Measurements from ENCODE around the gene TM9SF1.

The TM9SF1 gene

GRCh38 chr14:24177041-24177825, 18.0 kb downstream of the TM9SF1 start:
- no peak for DNase-seq

DNA sequence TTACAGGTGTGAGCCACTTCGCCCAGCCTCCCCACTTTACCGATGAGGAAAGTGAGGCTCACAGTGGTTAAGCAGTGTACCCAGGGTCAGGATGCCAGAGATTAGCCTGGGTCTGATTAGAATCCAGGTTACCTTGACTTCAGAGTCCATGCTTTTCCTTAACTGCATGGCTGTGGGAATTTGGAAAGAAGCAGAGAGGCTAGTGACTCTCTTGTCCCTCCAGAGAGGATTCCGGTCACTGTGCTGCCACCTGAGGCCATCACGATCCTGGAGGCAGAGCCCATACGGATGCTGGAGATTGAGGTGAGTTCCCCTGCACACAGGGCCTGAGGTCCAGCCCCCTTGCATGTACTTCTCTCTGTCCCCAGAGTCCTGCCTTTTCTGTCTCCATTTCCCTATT, 18.6 kb downstream of the TM9SF1 start:
- no peak for DNase-seq

DNA sequence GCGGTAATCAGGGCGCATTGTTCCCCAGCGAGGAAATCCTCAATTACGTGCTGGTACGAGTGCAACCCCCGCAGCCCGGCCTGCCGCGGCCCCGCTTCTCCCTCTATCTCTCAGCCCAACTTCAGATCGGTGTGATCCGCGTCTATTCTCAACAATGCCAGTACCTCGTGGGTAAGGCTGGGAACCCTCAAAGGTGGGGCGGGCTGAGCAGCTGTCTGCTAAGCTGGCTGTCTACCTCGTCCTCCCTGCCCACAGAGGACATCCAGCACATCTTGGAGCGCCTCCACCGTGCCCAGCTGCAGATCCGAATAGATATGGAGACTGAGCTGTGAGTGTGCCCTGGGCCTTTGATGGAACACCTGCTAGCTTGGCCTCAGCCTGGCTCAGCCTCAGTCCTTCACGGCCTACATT, 22.4 kb downstream of the TM9SF1 start:
- DNase-seq, result no peak

DNA sequence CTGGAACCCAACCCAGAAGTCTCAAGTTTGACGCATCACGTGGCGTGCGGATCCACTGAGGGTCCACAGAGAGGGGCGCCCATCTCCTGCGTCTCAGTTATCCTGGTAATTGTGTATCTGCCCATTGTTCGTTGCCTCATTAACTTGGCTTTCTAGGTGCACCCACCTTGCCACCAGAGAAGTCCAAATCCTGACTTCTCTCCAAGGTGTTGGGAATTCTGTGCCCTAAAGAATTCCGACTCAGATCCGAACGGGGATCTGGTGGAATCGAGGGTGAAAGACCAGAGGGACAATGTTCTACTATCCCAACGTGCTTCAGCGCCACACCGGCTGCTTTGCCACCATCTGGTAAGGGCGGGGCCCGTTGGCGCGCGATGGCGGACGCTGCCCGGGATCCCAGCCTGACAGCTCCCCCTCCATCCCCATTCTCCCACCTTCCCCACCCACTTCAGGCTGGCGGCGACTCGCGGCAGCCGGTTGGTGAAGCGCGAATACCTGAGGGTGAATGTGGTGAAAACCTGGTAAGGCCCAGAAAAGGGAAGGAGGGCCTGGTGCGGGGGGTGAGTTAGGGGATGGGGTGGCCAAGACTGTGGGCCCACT, 22.9 kb downstream of the TM9SF1 start:
- no peak for DNase-seq

DNA sequence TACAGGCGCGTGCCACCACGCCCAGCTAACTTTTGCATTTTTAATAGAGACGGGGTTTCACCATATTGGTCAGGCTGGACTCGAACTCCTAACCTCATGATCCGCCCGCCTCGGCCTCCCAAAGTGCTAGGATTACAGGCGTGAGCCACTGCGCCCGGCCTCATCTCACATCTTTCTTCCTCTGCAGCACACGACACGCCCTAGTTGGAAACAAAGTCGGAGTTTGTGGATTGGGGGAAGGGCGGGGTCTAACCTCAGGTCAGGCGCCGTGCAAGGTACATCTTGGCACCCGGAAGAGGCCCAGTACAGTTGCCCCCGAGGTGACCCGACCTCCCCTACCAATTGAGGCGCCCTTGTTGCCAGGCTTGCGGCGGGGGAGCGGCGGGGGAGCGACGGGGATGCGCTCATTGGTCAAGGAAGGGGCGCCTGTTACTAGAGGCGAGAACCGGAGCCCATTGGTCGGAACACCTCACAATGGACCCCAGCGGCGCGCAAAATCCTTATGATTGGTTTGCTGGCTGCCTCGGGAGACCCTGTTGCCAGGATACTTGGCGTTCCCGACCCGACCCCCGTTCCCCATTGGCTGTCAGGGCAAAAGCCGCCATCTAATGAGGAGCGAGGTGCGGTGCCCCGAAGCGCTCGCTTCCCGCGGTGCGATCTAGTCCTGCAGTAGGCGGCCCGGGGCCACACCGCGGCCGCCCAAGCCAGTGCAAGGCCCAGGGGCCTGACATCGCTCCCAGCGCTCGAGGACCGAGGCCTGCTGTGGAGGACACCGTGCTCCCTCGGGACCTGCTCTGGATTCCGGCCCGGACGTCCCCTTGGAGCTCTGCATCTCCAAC, 23.6 kb downstream of the TM9SF1 start, which contains the start of gene REC8:
REC8 (plus strand) TSS at position 659 of the 839 bp plus-strand sequence. CDS start 473 bp downstream, outside the sequence.
- DNase-seq, result peak; percentile 79 to 81

DNA sequence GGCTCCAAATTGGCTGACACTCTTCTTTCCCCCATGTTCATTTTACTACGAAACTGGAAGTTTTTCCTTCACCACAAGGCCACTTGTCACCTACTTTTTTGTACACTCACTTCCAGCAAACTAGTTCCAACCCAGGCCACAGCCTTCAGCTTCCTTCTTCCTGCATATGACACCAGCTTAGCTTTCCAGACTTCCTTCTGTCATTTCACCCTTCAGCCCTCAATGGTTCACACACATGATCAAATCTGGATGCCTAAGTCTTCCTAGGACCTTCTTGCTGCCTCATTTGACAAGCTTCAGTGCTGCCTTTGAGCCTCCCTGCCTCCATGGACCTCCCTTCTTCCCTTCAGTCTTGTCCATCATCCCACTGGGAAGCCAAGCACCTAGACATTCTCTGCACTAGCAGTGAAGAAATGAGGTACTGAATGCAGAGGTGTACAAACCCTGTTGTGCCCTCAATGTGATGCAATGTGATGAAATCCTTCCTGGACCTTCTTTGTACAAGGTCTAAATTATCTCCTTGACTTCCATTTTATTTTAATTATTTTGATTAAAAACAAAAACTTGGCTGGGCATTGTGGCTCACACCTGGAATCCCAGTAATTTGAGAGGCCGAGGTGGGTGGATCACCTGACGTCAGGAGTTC, 27.6 kb downstream of the TM9SF1 start:
- no peak for DNase-seq

DNA sequence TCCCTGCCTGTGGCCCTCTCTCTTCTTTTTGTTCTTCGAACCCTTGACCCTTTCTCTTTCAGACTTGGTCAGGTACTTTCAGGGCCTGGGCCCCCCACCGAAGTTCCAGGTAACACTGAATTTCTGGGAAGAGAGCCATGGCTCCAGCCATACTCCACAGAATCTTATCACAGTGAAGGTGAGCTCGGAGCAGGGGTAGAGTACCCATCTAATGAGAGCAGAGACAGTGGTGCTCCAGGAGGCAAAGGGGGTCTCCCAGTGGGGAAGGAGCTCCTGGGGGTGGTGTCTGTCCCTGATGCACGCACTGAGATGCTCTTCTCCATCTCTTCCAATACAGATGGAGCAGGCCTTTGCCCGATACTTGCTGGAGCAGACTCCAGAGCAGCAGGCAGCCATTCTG, 29.5 kb downstream of the TM9SF1 start:
- no peak for DNase-seq

DNA sequence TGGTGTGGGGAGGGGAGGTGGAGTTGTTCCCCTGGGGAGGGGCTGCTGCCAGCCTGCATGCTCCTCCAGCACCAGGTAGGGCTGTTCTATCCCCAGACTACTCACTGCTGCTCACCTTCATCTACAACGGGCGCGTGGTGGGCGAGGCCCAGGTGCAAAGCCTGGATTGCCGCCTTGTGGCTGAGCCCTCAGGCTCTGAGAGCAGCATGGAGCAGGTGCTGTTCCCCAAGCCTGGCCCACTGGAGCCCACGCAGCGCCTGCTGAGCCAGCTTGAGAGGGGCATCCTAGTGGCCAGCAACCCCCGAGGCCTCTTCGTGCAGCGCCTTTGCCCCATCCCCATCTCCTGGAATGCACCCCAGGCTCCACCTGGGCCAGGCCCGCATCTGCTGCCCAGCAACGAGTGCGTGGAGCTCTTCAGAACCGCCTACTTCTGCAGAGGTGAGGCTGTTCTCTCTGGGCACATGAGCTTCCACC, 30.7 kb downstream of the TM9SF1 start:
- no peak for DNase-seq

DNA sequence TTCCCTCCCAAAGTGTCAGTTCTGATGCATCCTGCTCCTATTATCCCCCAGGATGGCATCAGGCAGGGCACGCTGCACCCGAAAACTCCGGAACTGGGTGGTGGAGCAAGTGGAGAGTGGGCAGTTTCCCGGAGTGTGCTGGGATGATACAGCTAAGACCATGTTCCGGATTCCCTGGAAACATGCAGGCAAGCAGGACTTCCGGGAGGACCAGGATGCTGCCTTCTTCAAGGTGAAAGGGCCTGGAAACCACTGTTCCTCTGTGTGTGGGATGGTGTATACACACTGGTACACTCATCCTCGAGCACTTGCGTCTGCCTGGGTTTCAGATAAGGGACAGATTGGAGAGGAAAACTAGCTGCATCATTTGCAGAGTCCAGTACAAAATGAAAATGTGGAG, 33.1 kb downstream of the TM9SF1 start:
- DNase-seq, result peak in 1 of 2 experiments; percentile 50

DNA sequence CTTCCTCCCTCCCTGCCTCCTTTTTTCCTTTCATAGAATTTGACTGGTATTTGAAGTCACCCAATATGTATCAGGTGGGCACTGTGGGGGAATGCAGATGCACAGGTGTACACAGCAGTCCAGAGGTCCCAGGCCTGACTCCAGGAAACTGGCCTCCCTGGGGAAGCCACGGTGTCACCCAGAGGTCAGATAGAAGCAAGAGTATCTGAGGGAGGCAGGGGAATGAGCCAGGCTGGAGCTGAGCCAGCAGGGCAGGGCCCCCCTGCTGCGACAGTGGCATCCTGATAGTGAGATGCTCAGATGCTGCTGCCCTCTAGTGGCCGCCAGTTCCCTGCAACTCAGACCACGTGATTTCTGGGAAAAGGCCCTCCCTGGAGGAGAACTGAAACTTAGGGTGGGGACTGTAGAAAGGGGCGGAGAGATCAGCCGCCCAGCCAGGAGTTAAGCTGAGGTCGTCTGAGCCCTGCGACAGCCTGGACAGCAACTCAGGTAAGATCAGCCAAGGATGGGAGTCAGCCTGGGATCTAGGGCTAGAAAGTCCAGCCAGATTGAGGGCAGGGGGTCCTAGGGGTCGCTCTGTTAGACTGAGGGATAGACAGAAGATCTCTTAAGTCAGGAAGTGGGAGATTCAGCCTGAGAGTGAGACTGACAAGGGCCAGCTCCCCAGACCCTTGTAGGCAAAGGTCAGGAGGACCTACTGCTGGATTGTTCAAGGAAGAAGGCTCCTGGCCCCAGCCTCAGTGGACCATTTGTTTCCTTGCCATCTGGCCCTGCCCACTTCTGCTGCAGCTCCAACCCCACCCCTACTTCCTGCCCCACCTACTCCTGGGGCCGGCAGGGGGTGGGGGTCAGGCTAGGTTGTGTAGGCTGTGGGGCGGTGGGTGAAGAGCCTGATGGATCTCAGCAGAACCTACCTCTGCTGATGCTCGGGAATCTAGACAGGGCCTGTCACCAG, 34.1 kb downstream of the TM9SF1 start, which contains the start of gene IRF9:
IRF9 (plus strand) TSS at position 416 of the 955 bp plus-strand sequence. CDS start 880 bp downstream, outside the sequence.
- DNase-seq, result peak; percentile 100

DNA sequence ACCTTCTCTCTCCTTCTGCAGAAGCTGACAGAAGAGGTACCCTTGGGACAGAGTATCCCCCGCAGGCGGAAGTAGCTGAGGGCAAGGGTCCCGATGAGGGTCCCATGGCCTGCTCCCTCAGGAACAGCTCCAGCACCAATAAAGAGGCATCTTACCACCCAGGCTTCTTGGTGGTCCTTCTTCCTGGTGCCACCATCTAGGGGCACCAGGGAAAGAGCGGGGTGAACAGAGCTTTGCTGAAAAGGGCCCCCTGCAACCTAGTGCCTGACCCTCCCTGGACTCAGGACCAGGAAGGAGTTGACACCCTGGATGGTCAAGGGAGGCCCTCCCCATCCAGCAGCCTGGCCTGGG, 34.8 kb downstream of the TM9SF1 start:
- DNase-seq, result no peak

GRCh38 chr14:24159777-24160498, 35.3 kb downstream of the TM9SF1 start:
- DNase-seq, result no peak

GRCh38 chr14:24157331-24157730, 37.9 kb downstream of the TM9SF1 start:
- no peak for DNase-seq

DNA sequence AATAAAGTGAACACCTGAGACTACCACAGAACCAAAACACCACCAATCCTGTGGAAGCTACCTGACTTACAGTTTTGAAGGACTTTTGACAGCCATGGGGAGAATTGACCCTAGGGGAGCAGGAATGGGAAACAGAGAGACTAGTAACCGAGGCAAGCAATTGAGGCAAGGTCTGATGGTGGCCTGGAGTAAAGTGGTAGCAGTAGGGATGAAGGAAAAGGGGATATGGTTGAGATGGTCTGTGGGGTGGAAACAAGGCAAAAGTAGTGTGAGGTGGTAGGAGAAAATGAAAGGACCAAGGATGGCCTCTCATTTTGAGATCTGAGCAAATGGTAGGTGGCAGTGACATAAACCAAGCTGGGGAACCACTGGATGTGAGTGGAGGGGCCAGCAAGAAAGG, 38.4 kb downstream of the TM9SF1 start:
- DNase-seq, result no peak

DNA sequence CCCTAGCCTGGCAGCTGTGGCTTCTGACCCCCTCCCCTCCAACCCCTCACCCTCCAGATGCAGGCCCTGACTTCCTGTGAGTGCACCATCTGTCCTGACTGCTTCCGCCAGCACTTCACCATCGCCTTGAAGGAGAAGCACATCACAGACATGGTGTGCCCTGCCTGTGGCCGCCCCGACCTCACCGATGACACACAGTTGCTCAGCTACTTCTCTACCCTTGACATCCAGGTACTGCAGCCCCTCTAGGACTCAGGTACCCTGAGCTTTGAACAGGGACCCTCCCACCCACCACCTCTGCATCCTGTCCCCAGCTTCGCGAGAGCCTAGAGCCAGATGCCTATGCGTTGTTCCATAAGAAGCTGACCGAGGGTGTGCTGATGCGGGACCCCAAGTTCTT, 40.1 kb downstream of the TM9SF1 start:
- DNase-seq, result no peak

DNA sequence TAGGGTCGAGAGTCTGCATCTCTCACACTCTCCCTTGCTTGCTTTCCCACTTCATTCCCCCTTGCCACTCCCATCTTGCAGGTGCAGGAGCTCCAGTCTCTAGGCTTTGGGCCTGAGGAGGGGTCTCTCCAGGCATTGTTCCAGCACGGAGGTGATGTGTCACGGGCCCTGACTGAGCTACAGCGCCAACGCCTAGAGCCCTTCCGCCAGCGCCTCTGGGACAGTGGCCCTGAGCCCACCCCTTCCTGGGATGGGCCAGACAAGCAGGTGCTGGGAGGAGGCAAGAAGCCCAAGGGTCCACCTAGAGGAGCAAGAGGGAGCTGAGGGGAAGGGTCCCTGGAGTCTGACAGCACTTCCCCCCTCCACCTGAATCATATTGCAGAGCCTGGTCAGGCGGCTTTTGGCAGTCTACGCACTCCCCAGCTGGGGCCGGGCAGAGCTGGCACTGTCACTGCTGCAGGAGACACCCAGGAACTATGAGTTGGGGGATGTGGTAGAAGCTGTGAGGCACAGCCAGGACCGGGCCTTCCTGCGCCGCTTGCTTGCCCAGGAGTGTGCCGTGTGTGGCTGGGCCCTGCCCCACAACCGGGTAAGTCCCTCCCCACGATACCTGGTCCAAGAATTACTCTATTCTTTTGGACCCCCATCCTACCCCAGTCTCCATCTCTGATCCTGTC, 43.7 kb downstream of the TM9SF1 start:
- no peak for DNase-seq

DNA sequence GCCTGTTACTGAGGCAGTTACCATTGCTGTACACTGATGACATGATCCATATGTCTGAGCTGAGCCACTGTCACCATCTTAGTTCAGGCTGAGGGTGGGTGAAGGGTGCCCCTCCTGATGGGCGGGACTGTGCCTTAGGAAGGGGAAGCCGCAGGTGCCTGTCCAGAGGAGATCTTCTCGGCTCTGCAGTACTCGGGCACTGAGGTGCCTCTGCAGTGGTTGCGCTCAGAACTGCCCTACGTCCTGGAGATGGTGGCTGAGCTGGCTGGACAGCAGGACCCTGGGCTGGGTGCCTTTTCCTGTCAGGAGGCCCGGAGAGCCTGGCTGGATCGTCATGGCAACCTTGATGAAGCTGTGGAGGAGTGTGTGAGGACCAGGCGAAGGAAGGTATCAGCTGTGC, 44.2 kb downstream of the TM9SF1 start:
- DNase-seq, result no peak

DNA sequence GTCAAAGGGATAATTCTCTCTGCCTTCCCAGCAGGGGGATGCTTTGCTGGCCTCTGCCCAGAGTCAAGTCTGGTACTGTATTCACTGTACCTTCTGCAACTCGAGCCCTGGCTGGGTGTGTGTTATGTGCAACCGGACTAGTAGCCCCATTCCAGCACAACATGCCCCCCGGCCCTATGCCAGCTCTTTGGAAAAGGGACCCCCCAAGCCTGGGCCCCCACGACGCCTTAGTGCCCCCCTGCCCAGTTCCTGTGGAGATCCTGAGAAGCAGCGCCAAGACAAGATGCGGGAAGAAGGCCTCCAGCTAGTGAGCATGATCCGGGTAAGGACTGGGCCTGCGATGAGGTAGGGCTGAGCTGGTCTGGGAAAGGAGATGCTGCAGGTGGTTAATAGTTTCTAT, 44.7 kb downstream of the TM9SF1 start:
- no peak for DNase-seq

- no peak for DNase-seq
These were observed 45.2 kb downstream of the TM9SF1 start for GRCh38 chr14:24150061-24150460.

DNA sequence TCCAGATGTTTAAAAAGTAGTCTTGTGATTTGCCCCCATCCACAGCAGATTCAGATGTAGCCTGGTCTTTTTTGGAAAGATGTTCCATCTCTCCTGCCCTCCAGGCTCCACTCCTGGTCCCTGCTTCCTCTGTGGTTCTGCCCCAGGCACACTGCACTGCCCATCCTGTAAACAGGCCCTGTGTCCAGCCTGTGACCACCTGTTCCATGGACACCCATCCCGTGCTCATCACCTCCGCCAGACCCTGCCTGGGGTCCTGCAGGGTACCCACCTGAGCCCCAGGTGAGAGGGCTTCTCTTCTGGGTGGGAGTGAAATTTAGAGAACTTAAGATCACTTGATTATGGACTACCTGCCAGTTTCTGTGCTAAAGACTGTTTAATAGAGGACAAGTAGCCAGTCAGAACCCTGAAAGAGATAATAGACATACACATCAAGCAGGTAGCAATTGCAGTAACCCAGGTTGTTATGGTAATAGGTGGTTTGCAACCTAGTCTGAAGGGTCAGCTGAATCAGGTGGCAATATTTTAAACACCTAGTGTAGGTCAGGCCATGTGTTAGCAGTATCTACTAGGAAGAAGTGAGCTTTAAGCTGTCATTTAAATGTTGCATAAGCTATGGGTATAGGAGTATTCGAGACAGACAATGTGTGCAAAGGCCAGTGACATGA, 45.8 kb downstream of the TM9SF1 start:
- no peak for DNase-seq
